NCI-H2196 (cell line): ENCODE data around the gene C1orf210.

Source experiments
- DNase-seq: peaks from one replicate; lab custom pipeline; 2025; ENCODE audit not compliant: unreplicated experiment; lab: John Stamatoyannopoulos, UW

Gene C1orf210

GRCh38 chr1:43285269-43285990 lies at the start of gene C1orf210:
TSS of gene C1orf210 (minus strand) at chr1:43285581. CDS start at chr1:43283270, 2,311 bp downstream.
- peak; percentile 89 for DNase-seq

DNA sequence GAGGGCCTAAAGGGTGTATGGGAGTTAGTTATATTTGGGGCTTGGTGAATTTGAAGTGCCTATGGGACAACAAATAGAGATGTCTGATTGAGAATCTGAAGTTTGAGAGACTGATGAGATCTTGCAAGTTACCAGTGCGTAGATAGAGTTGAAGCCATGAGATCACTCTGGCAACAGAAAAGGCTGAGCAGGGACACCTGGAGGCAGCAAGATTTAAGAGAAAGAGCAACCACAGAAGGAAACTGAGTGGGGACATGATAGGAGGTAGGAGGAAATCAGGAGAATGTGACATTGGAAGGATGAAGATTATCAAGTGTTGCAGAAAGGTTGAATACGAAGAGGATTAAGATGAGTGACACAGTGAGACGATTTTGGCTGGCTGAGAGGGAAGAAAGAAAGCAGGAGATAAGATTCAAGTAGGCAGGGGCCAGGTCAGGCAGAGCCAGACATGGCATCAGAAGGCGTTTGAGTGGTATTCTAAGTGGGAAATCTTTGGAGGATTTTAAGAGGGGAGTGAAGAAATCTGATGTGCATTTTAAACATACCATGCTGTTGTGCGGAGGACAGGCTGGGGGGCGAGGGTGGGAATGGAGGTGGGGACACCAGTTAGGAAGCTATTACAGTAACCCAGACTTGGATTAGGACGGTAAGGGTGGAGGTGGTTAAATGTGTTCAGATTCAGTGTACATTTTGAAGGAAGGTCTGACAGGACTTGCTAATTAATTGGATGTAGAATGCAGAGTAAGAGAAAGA lies 49.2 kb upstream of the C1orf210 start:
- DNase-seq, result no peak

DNA sequence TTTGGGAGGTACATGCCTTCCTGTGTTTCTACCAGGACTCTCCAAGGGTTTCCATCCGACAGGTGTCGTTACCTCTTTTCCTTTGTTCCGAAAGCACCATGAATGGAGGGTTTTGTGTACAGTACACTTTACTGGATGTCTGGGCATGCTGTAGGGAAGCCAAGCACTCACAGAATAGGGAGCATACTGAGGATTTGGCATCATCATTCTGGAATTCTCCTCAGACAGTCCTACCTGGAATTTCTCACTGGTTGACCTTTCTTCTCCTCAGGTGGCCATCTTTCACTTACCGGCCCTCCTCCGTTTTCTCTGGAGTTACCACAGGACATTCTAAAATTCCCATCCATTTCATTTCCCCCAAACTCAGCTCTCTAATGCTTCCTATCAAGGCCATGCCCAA lies 46.3 kb upstream of the C1orf210 start:
- DNase-seq, result no peak

GRCh38 chr1:43329995-43330751 lies 44.8 kb upstream of the C1orf210 start:
- no peak for DNase-seq

- no peak for DNase-seq
Measured at GRCh38 chr1:43327549-43328292, 42.3 kb upstream of the C1orf210 start.

- no peak for DNase-seq
Measured at GRCh38 chr1:43325381-43325780, 40.0 kb upstream of the C1orf210 start.

DNA sequence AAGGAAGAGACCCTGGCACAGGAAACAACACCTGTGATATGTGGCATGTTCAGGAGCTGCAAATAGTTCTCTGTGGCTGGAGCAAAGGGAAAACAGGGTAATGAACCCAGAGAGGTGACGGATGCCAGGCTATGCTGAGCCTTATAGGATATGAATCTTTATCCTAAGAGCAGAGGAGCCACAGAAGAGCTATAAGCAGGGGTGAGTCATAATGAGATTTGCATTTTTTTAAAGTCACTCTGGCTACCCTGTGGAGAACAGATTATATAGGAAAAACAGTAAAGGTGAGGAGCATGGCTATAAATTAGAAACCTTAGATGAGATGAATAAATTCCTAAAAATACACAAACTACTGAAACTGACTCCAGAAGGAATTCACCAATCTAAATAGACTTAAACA lies 39.4 kb upstream of the C1orf210 start:
- DNase-seq, result no peak

DNA sequence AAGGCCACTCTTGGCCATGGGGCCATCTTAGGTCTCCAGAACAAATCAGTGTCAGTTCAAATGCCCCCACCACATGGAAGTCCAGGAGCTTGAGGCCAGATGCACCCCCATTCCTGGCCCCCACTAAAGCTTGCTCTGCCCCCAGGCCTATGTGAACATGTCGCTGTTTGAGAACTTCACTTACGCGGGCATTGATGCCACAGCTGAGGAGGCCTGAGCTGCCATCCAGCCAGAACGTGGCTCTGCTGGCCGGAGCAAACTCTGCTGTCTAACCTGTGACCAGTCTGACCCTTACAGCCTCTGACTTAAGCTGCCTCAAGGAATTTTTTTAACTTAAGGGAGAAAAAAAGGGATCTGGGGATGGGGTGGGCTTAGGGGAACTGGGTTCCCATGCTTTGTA lies 37.1 kb upstream of the C1orf210 start:
- DNase-seq, result no peak

DNA sequence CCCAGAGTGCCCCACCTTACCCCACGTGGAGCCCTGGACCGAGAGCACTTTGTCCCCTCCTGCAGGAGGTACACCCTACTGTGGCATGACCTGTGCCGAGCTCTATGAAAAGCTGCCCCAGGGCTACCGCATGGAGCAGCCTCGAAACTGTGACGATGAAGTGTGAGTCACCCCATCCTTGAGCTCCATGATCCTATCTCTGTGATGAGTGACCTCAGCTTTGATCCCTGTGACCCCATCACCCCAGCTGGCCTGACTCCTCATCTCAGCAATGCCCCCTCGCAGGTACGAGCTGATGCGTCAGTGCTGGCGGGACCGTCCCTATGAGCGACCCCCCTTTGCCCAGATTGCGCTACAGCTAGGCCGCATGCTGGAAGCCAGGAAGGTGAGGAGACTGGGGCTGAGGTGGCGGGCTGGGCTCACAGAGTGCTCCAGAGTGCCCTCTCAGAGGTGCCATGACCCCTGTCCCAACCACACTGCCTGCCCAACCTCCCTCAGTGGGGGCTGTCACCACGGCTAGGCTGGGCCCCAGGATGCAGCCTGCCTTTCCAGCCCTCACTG lies 36.0 kb upstream of the C1orf210 start:
- DNase-seq, result no peak

- DNase-seq, result no peak
Measured at GRCh38 chr1:43319766-43320165, 34.4 kb upstream of the C1orf210 start.

DNA sequence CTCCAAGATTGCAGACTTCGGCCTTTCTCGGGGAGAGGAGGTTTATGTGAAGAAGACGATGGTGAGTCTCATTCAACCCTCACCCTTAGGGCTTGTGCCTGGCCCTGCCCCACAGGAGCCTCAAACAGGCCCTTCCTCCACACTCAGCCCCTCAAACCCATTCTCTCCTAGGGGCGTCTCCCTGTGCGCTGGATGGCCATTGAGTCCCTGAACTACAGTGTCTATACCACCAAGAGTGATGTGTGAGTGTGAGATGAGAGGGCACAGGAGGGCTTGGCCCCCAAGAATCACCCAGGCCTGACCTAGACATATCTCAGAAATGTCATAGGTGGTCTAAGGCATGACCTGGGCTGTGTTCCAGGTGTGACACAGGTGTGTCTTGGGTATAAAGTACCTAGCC lies 33.9 kb upstream of the C1orf210 start:
- no peak for DNase-seq

GRCh38 chr1:43318831-43319230 lies 33.5 kb upstream of the C1orf210 start:
- DNase-seq, result no peak

GRCh38 chr1:43317817-43318471 lies 32.6 kb upstream of the C1orf210 start:
- DNase-seq, result no peak

DNA sequence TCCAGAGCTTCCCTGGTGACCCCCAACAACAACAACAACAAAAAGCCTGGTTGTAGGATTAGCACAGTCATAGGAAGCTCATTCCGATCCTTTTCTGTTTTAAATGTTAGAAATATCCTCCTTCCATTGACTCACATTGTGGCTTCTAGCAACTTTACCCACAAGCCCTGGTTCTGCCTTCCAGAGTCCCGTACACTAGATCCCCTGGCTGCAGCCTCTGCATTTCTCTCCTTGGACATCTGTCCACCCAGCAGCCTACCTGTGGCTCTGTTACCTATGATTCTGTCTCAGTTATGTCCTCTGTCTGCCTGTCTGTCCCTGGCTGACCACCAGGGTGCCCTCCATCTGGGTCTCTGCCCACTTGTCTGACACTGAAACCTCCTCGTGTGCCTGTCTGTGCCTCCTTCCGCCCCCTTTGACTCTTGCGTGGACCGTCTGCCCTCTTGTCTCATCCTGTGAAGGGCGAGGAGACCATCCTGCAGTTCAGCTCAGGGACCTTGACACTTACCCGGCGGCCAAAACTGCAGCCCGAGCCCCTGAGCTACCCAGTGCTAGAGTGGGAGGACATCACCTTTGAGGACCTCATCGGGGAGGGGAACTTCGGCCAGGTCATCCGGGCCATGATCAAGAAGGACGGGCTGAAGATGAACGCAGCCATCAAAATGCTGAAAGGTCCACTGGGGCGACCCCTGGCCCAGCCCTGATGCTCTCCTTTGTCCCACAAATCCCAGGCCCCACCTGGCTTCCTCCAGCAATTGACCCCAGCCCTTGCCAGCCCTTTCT lies 31.5 kb upstream of the C1orf210 start:
- DNase-seq, result no peak

DNA sequence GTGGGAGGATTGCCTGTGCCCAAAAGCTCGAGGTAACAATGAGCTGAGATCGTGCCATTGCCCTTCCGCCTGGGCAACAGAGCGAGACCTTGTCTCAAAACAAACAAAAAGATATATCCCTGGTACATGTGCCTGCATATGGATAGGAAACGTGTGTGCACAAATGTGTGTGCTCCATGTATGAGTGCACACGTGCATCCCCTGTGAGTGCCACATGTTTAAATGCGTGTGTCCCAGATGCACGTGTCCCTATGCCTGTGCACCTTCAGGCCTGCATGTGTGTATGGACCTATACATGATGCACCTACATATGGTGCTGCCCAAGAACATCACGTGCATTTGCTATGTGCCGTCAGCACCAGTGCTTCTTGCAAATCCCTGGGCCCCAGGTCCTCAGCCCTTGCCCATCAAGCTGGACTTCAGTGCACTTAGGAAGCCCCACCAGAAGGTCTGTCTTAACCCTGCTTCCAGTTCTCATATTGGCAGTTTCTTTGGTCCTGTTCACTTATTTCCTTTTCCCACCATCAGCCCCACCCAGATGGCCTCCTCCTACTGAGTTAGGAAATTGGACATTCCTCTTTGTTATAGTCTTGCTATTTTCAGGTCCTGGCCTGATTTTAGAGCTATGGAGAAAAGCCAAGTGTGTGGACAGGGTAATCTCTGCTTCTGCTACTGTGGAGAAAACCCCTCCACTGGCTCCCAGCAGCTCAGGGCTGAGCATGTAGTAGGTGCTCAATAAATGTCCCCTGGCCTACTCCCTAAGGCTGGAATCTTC lies 30.8 kb upstream of the C1orf210 start:
- DNase-seq, result no peak

DNA sequence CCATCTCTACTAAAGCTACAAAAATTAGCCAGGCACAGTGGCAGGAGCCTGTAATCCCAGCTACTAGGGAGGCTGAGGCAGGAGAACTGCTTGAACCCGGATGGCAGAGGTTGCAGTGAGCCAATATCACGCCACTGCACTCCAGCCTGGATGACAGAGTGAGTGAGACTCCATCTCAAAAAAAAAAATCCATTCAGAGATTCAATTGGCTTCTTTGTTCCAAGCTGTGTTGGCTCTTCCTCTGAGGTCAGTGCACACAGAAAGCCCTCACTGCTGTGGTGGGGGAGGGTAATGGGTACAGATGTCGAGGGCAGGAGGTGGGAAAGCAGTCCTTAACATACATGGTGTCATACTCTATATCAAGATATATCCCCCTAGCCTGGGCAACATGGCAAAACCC lies 30.1 kb upstream of the C1orf210 start:
- no peak for DNase-seq

- no peak for DNase-seq
Measured at GRCh38 chr1:43314233-43314632, 28.9 kb upstream of the C1orf210 start.

GRCh38 chr1:43313771-43314170 lies 28.4 kb upstream of the C1orf210 start:
- DNase-seq, result no peak
